OCI-LY7 (cell line): ENCODE measurements around the gene MRPL34. TPM values are rescaled to one million over a fixed set of nuclear protein-coding genes. Genes with fewer than 3 reads are reported as not detected.

Source experiments
- BruUV-seq: library from RNA; stranded (reverse); fragments of 400-500 nt; replicated peaks from 2 replicates; lab custom pipeline; 2021; lab: Mats Ljungman, UMichigan
- CTCF ChIA-PET: fragments of 300-600 bp; sonication (Branson Sonifier 250); formaldehyde crosslinking; loops from one replicate; lab custom pipeline; 2022; ENCODE audit warnings: antibody characterized with exemption; ENCODE audit not compliant: unreplicated experiment; lab: Charles Lee
- POLR2A ChIA-PET: fragments of 300-600 bp; sonication (Branson Sonifier 250); formaldehyde crosslinking; loops from one replicate; lab custom pipeline; 2022; ENCODE audit warnings: antibody characterized with exemption; lab: Charles Lee
- DNase-seq: peaks from one replicate; pipeline ENCODE4 v3.0.0-alpha.2; 2015; ENCODE audit warnings: low spot score
- H2AFZ ChIP-seq: fragments of 200-600 bp; sonication (generic), shearing (Covaris generic); 2 replicates; pipeline ENCODE4 v1.6.1; 2014; ENCODE audit warnings: mild to moderate bottlenecking, antibody characterized with exemption, low read length, moderate library complexity
- H3K27ac ChIP-seq: fragments of 200-600 bp; sonication (generic); 2 replicates; pipeline ENCODE4 v1.5.1; 2014; ENCODE audit warnings: mixed run types, low read depth, mild to moderate bottlenecking, moderate library complexity, low read length, inconsistent platforms; ENCODE audit not compliant: poor library complexity, severe bottlenecking
- H3K36me3 ChIP-seq: fragments of 200-600 bp; sonication (generic); 2 replicates; pipeline ENCODE4 v1.6.1; 2014; ENCODE audit warnings: mild to moderate bottlenecking, antibody characterized with exemption, low read length, moderate library complexity, mixed read lengths; ENCODE audit not compliant: insufficient read depth
- H3K4me1 ChIP-seq: fragments of 200-600 bp; sonication (generic); 2 replicates; pipeline ENCODE4 v1.5.1; 2014; ENCODE audit warnings: mild to moderate bottlenecking, low read length; ENCODE audit not compliant: insufficient read depth, poor library complexity, severe bottlenecking
- H3K4me2 ChIP-seq: fragments of 200-600 bp; sonication (generic); 2 replicates; pipeline ENCODE4 v1.6.1; 2014; ENCODE audit warnings: mild to moderate bottlenecking, low read length
- H3K4me3 ChIP-seq: fragments of 200-600 bp; sonication (generic); 2 replicates; pipeline ENCODE4 v1.5.1; 2014; ENCODE audit warnings: mild to moderate bottlenecking, low read depth, low read length; ENCODE audit not compliant: poor library complexity, severe bottlenecking
- H3K79me2 ChIP-seq: fragments of 200-600 bp; sonication (generic); 2 replicates; pipeline ENCODE4 v1.6.1; 2016; ENCODE audit warnings: low read depth, mild to moderate bottlenecking, low read length, moderate library complexity, mixed read lengths; ENCODE audit not compliant: insufficient read depth
- H3K9me2 ChIP-seq: fragments of 200-600 bp; sonication (generic); 2 replicates; pipeline ENCODE4 v1.6.1; 2016; ENCODE audit warnings: mild to moderate bottlenecking, low read length, mixed read lengths; ENCODE audit not compliant: insufficient read depth
- H3K9me3 ChIP-seq: fragments of 200-600 bp; sonication (generic); 2 replicates; pipeline ENCODE4 v1.6.1; 2014; ENCODE audit warnings: mild to moderate bottlenecking, mixed run types, low read length, mixed read lengths
- H4K20me1 ChIP-seq: fragments of 200-600 bp; sonication (generic); 2 replicates; pipeline ENCODE4 v1.6.1; 2014; ENCODE audit warnings: mild to moderate bottlenecking, antibody characterized with exemption, low read length, moderate library complexity, mixed read lengths; ENCODE audit not compliant: insufficient read depth
- EZH2phosphoT487 ChIP-seq: fragments of 200-600 bp; sonication (generic); IDR thresholded peaks from 2 replicates; pipeline ENCODE4 v1.6.1; 2018; ENCODE audit warnings: low read depth, borderline replicate concordance, mild to moderate bottlenecking, mixed run types, antibody characterized with exemption, low read length, moderate library complexity, mixed read lengths
- intact Hi-C: fragments of 100-400 bp; cut with micrococcal nuclease; formaldehyde crosslinking; loops from one replicate; pipeline ENCODE4 v1.10.0; 2022; ENCODE audit not compliant: unreplicated experiment
- total RNA-seq, 2 experiments: library from RNA; depleted of rRNA in 1 of 2; stranded (reverse); fragments of >200 nt in 1 of 2; shearing (Covaris generic) in 1 of 2; gene quantifications; 2 replicates each; pipeline ENCODE4 v1.2.3, GENCODE V29; 2014 to 2022
- TF ChIP-seq, protein P1 (sequence below): fragments of 200-600 bp; sonication (generic); conservative IDR thresholded peaks from 2 replicates; pipeline ENCODE4 v1.5.1; 2014; ENCODE audit warnings: mild to moderate bottlenecking, antibody characterized with exemption, low read length, moderate library complexity, mixed read lengths

MRPL34 gene
- total RNA-seq, 2 experiments from 2014 or later: 173 to 174 TPM

GRCh38 chr19:17336872-17337674 is 31.4 kb downstream of the MRPL34 start, which contains the start of gene GTPBP3:
Gene GTPBP3 (plus strand): TSS chr19:17337553. CDS start chr19:17337612, 59 bp downstream.
- H3K9me3 ChIP-seq: no peaks in the 10 kb centered on the region
- H3K4me1 ChIP-seq: peaks cover 39% of the 10 kb centered on the region
- peak within 1 kb of the TSS; percentile 88 for H3K27ac ChIP-seq
- peak within 1 kb of the TSS; percentile 55; the same call in 1 of the 2 replicates for H2AFZ ChIP-seq
- TSS peak; percentile 94 for BruUV-seq
- H3K79me2 ChIP-seq: peaks cover 12% of the 10 kb centered on the region; the same call in 1 of the 2 replicates
- H4K20me1 ChIP-seq: peaks cover 7% of the 10 kb centered on the region; the same call in 1 of the 2 replicates
- no peaks in the 10 kb centered on the region for H3K9me2 ChIP-seq
- peak; percentile 100 for DNase-seq
- peak within 1 kb of the TSS; percentile 79 for H3K4me2 ChIP-seq
- intact Hi-C loops: no loop called here
- H3K4me3 ChIP-seq: peak within 1 kb of the TSS; percentile 83
- TF ChIP-seq EZH2phosphoT487: no peak
- TF ChIP-seq, protein P1, sequence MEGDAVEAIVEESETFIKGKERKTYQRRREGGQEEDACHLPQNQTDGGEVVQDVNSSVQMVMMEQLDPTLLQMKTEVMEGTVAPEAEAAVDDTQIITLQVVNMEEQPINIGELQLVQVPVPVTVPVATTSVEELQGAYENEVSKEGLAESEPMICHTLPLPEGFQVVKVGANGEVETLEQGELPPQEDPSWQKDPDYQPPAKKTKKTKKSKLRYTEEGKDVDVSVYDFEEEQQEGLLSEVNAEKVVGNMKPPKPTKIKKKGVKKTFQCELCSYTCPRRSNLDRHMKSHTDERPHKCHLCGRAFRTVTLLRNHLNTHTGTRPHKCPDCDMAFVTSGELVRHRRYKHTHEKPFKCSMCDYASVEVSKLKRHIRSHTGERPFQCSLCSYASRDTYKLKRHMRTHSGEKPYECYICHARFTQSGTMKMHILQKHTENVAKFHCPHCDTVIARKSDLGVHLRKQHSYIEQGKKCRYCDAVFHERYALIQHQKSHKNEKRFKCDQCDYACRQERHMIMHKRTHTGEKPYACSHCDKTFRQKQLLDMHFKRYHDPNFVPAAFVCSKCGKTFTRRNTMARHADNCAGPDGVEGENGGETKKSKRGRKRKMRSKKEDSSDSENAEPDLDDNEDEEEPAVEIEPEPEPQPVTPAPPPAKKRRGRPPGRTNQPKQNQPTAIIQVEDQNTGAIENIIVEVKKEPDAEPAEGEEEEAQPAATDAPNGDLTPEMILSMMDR: no peak
- POLR2A ChIA-PET: interaction anchor here (0.7 kb wide), 1 partner anchor 652 kb away, joined by 4 read pairs; no protein-coding TSS in a partner anchor
- peaks cover 25% of the 10 kb centered on the region for H3K36me3 ChIP-seq
- CTCF ChIA-PET: no interaction called here

DNA sequence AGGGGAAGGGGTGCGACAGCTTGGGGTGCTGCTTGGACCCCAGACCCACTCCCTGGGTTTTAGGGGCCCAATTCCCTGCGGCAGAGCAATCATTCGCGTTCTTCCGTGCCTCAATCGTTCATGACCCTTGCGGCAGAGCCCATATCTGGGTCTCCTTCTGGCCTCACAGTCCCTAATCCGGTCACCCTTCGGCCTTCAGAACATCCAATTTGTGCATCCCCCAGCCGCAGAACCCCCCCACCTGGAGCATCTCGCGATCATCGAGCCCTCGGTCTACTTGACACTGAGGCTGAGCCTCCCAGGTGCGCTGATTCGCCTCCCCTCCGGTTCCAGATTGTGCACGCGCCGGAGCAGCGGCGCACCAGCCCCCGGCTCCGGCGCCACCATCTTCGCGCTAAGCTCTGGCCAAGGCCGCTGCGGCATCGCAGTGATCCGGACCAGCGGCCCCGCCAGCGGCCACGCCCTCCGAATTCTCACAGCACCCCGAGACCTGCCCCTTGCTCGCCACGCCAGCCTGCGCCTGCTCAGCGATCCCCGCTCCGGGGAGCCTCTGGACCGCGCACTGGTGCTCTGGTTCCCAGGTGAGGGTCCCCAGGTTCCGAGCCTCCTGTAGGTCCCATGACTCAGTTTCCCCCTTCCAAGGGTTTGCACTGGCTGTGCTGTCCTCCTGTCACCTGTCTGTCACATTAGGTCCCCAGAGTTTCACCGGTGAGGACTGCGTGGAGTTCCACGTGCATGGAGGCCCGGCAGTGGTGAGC is 32.2 kb downstream of the MRPL34 start:
- TSS peak; percentile 56 for BruUV-seq
- ChIA-PET POLR2A (interaction anchor here (0.6 to 1.2 kb wide), 3 partner anchors 19 to 82 kb away, joined by 3 read pairs; partner anchors contain the start of gene MVB12A), CTCF (no interaction called here)
- Histone ChIP-seq H3K79me2 (peaks cover 12% of the 10 kb centered on the region; the same call in 1 of the 2 replicates), H3K4me3 (peak overlapping the region; percentile 83), H3K9me3 (no peaks in the 10 kb centered on the region), H2AFZ (peak overlapping the region; percentile 46; the same call in 1 of the 2 replicates), H4K20me1 (peaks cover 7% of the 10 kb centered on the region; the same call in 1 of the 2 replicates), H3K4me2 (peak overlapping the region; percentile 71), H3K9me2 (no peaks in the 10 kb centered on the region), H3K4me1 (peaks cover 37% of the 10 kb centered on the region), H3K36me3 (peaks cover 32% of the 10 kb centered on the region), H3K27ac (peak overlapping the region; percentile 88)
- TF ChIP-seq, protein P1: no peak
- TF ChIP-seq EZH2phosphoT487: no peak
- intact Hi-C loops: no loop called here
- DNase-seq: peak; percentile 74
